SK-N-SH (cell line): ENCODE results near the gene PHIP. TPM values are rescaled to one million over a fixed set of nuclear protein-coding genes. Genes with fewer than 3 reads are reported as not detected.

Experiments used
- CTCF ChIA-PET: fragments of 300-600, 350-600 bp; formaldehyde crosslinking; extraction: SDS; loops from one replicate; lab custom pipeline; 2021; lab: Yijun Ruan, JAX
- POLR2A ChIA-PET: fragments of 350-600 bp; sonication (Branson Sonifier 250); formaldehyde crosslinking; extraction: SDS; loops from one replicate; lab custom pipeline; 2020; ENCODE audit warnings: antibody characterized with exemption, inconsistent platforms; lab: Yijun Ruan, JAX
- DNase-seq: peaks from one replicate; pipeline ENCODE4 v3.0.0; 2012
- H2AFZ ChIP-seq: fragments of 200-600 bp; sonication (generic); 2 replicates; pipeline ENCODE4 v1.8.1; 2016; ENCODE audit warnings: antibody characterized with exemption, mild to moderate bottlenecking, low read depth
- H3F3A ChIP-seq: fragments of 200-600 bp; sonication (generic); replicated peaks from 2 replicates; pipeline ENCODE3; 2016; ENCODE audit warnings: antibody characterized with exemption, mild to moderate bottlenecking; ENCODE audit not compliant: insufficient read depth
- H3K27ac ChIP-seq, 2 experiments: fragments of 200-500 bp in 1 of 2; fragments of 200-600 bp in 1 of 2; sonication (Bioruptor generic) in 1 of 2; sonication (generic), shearing (Covaris generic) in 1 of 2; 2 replicates each; pipeline versions ENCODE4 v1.5.1 to v1.6.1; 2014 to 2016; ENCODE audit warnings: low read depth in 2 of 2, inconsistent platforms in 1 of 2, low read length in 1 of 2, mild to moderate bottlenecking in 1 of 2, mixed read lengths in 1 of 2
- H3K27me3 ChIP-seq: fragments of 200-600 bp; sonication (generic), shearing (Covaris generic); 2 replicates; pipeline ENCODE4 v1.6.1; 2016; ENCODE audit warnings: mixed run types; ENCODE audit not compliant: insufficient read depth
- H3K36me3 ChIP-seq, 2 experiments: fragments of 200-500 bp in 1 of 2; fragments of 200-600 bp in 1 of 2; sonication (Bioruptor generic) in 1 of 2; sonication (generic) in 1 of 2; replicated peaks in 1 of 2; 2 replicates each; pipeline versions ENCODE3 to v1.5.1; 2014 to 2016; ENCODE audit warnings: low read length in 1 of 2, mild to moderate bottlenecking in 1 of 2; ENCODE audit not compliant: insufficient read depth in 2 of 2, control insufficient read depth in 1 of 2
- H3K4me1 ChIP-seq, 2 experiments: fragments of 200-500 bp in 1 of 2; fragments of 200-600 bp in 1 of 2; sonication (Bioruptor generic) in 1 of 2; sonication (generic), shearing (Covaris generic) in 1 of 2; 2 replicates each; pipeline versions ENCODE4 v1.5.1 to v1.6.1; 2014 to 2016; ENCODE audit warnings: low read depth in 1 of 2, low read length in 1 of 2, mixed run types in 1 of 2; ENCODE audit not compliant: insufficient read depth in 2 of 2, control insufficient read depth in 1 of 2
- H3K4me2 ChIP-seq: fragments of 200-600 bp; sonication (generic), shearing (Covaris generic); 2 replicates; pipeline ENCODE4 v1.6.1; 2017; ENCODE audit warnings: mixed run types
- H3K4me3 ChIP-seq, 2 experiments: fragments of 200-500 bp in 1 of 2; fragments of 200-600 bp in 1 of 2; sonication (Bioruptor generic) in 1 of 2; sonication (generic), shearing (Covaris generic) in 1 of 2; 2 replicates each; pipeline versions ENCODE4 v1.5.1 to v1.8.1; 2014 to 2016; ENCODE audit warnings: low read depth in 2 of 2, inconsistent platforms in 1 of 2, low read length in 1 of 2, mild to moderate bottlenecking in 1 of 2, mixed read lengths in 1 of 2, moderate library complexity in 1 of 2
- H3K79me2 ChIP-seq: fragments of 200-600 bp; sonication (generic); 2 replicates; pipeline ENCODE4 v1.8.1; 2017; ENCODE audit warnings: mild to moderate bottlenecking; ENCODE audit not compliant: insufficient read depth
- H3K9ac ChIP-seq: fragments of 200-600 bp; sonication (generic); 2 replicates; pipeline ENCODE4 v1.6.1; 2017; ENCODE audit warnings: mixed run types
- H3K9me2 ChIP-seq: fragments of 200-600 bp; sonication (generic); 2 replicates; pipeline ENCODE4 v1.6.1; 2017; ENCODE audit warnings: mixed run types
- H3K9me3 ChIP-seq: fragments of 200-600 bp; sonication (generic); 2 replicates; pipeline ENCODE4 v1.6.1; 2017; ENCODE audit warnings: mixed run types, mild to moderate bottlenecking, moderate library complexity
- H4K20me1 ChIP-seq: fragments of 200-600 bp; sonication (generic); 2 replicates; pipeline ENCODE4 v1.6.1; 2017; ENCODE audit warnings: mild to moderate bottlenecking, mixed run types; ENCODE audit not compliant: insufficient read depth
- CTCF ChIP-seq: fragments of 200-600 bp; sonication (generic); IDR thresholded peaks from 2 replicates; pipeline ENCODE4 v1.6.1; 2017; ENCODE audit warnings: antibody characterized with exemption, mild to moderate bottlenecking, moderate library complexity
- FOXM1 ChIP-seq: IDR thresholded peaks from 2 replicates; pipeline ENCODE4 v1.4.0; 2012; ENCODE audit warnings: low read depth, mild to moderate bottlenecking
- GATA2 ChIP-seq: sonication (generic); formaldehyde crosslinking; IDR thresholded peaks from 2 replicates; pipeline ENCODE4 v1.5.0; 2020; ENCODE audit warnings: mild to moderate bottlenecking, missing genetic modification reagents
- JUND ChIP-seq: IDR thresholded peaks from 2 replicates; pipeline ENCODE4 v1.4.0; 2012
- MXI1 ChIP-seq: IDR thresholded peaks from 2 replicates; pipeline ENCODE4 v1.6.1; 2012; ENCODE audit warnings: mild to moderate bottlenecking, low read depth, low read length, improper control_type of control experiment
- NFIC ChIP-seq: IDR thresholded peaks from 2 replicates; pipeline ENCODE4 v1.4.0; 2012; ENCODE audit warnings: borderline replicate concordance
- REST ChIP-seq: IDR thresholded peaks from 2 replicates; pipeline ENCODE4 v1.6.1; 2012; ENCODE audit warnings: mild to moderate bottlenecking, low read depth, low read length, moderate library complexity
- SIN3A ChIP-seq: IDR thresholded peaks from 2 replicates; pipeline ENCODE4 v1.6.1; 2012; ENCODE audit warnings: low read depth, mild to moderate bottlenecking, low read length, moderate library complexity, borderline replicate concordance
- TEAD4 ChIP-seq: IDR thresholded peaks from 2 replicates; pipeline ENCODE4 v1.4.0; 2012; ENCODE audit warnings: mild to moderate bottlenecking, borderline replicate concordance; ENCODE audit not compliant: insufficient read depth
- USF2 ChIP-seq: fragments of 150-350 bp; IDR thresholded peaks from 2 replicates; pipeline ENCODE4 v1.6.1; 2017; ENCODE audit warnings: antibody characterized with exemption, low read length, low read depth, borderline replicate concordance
- ZBTB33 ChIP-seq: IDR thresholded peaks from 2 replicates; pipeline ENCODE4 v1.4.0; 2012; ENCODE audit warnings: low read depth, borderline replicate concordance
- WGBS: methylation state at CpG from one replicate; pipeline ENCODE4 v1.1.6; 2017; ENCODE audit warnings: low lambda C conversion rate; 5-methylcytosine and 5-hydroxymethylcytosine counted together
- polyA plus RNA-seq, 3 experiments: library from polyadenylated mRNA; depleted of rRNA; stranded (reverse); fragments of >200 nt; gene quantifications; 2 replicates each; pipeline ENCODE4 v1.2.3, GENCODE V29; 2012

PHIP gene
- polyA plus RNA-seq, 1 of the 3 experiments (the other 2 are of a cell fraction): 1.7 TPM

- Histone ChIP-seq H3K4me1 (no peaks in the 10 kb centered on the region), H3K79me2 (no peaks in the 10 kb centered on the region), H2AFZ (no peak overlapping the region), H3K9me2 (no peaks in the 10 kb centered on the region), H3K9me3 (no peaks in the 10 kb centered on the region), H3K9ac (no peak overlapping the region), H3K4me2 (no peak overlapping the region), H3K4me3 (no peak overlapping the region), H3F3A (peaks cover 5% of the 10 kb centered on the region), H3K27ac (no peak overlapping the region; a peak in 1 of 4 replicates), H4K20me1 (no peaks in the 10 kb centered on the region), H3K36me3 (peaks cover 2 to 5% of the 10 kb centered on the region in 2 experiments), H3K27me3 (no peaks in the 10 kb centered on the region)
- ChIA-PET POLR2A (no interaction called here), CTCF (no interaction called here)
- DNase-seq: no peak
- TF ChIP-seq NFIC: no peak
- TF ChIP-seq FOXM1: no peak
- TF ChIP-seq TEAD4: no peak
- no peak for TF ChIP-seq GATA2 (CRISPR knock-in tag)
- TF ChIP-seq ZBTB33: no peak
- no peak for TF ChIP-seq JUND
- TF ChIP-seq MXI1: no peak
- TF ChIP-seq REST: no peak
- no peak for TF ChIP-seq SIN3A
- TF ChIP-seq USF2: no peak
- TF ChIP-seq CTCF: no peak
- 54% methylated on average over 3 of the region's 3 CpGs for WGBS
Observed at GRCh38 chr6:78909391-78909790, 168.7 kb downstream of the PHIP start.
